GM18502 (cell line): ENCODE measurements around the gene SYCN.

Source experiments
- ATAC-seq: cut with Tn5 transposase; IDR thresholded peaks from one replicate; pipeline ENCODE4 v1.9.1; 2021; ENCODE audit warnings: mild to moderate bottlenecking; ENCODE audit not compliant: unreplicated experiment, poor library complexity

SYCN gene

GRCh38 chr19:39196320-39196719 is 7.7 kb downstream of the SYCN start:
- ATAC-seq = no peak

- no peak for ATAC-seq
Measured at GRCh38 chr19:39195755-39196154, 8.3 kb downstream of the SYCN start.

- ATAC-seq = no peak
Measured at GRCh38 chr19:39194832-39195542, 9.1 kb downstream of the SYCN start.

- no peak for ATAC-seq
Measured at GRCh38 chr19:39193803-39194202, 10.3 kb downstream of the SYCN start.

- ATAC-seq = no peak
Measured at GRCh38 chr19:39192846-39193245, 11.2 kb downstream of the SYCN start.

GRCh38 chr19:39190768-39191167 is 13.3 kb downstream of the SYCN start:
- ATAC-seq = no peak

- no peak for ATAC-seq
Measured at GRCh38 chr19:39188960-39189359, 15.1 kb downstream of the SYCN start.

- ATAC-seq = no peak
Measured at GRCh38 chr19:39187552-39187943, 16.5 kb downstream of the SYCN start.

GRCh38 chr19:39186391-39186790 is 17.7 kb downstream of the SYCN start:
- no peak for ATAC-seq

GRCh38 chr19:39183104-39183503 is 21.0 kb downstream of the SYCN start:
- no peak for ATAC-seq

GRCh38 chr19:39182174-39182505 is 21.9 kb downstream of the SYCN start:
- ATAC-seq = no peak

GRCh38 chr19:39181500-39182173 is 22.4 kb downstream of the SYCN start:
- no peak for ATAC-seq

GRCh38 chr19:39180749-39181148 is 23.3 kb downstream of the SYCN start:
- no peak for ATAC-seq

GRCh38 chr19:39179754-39180153 is 24.3 kb downstream of the SYCN start:
- no peak for ATAC-seq

- no peak for ATAC-seq
Measured at GRCh38 chr19:39178296-39179006, 25.6 kb downstream of the SYCN start.

- no peak for ATAC-seq
Measured at GRCh38 chr19:39177736-39178135, 26.3 kb downstream of the SYCN start.

- ATAC-seq = no peak
Measured at GRCh38 chr19:39177110-39177699, 26.9 kb downstream of the SYCN start.

GRCh38 chr19:39175564-39175963 is 28.5 kb downstream of the SYCN start:
- ATAC-seq = no peak

GRCh38 chr19:39174558-39175544 is 29.2 kb downstream of the SYCN start:
- ATAC-seq = no peak

- no peak for ATAC-seq
Measured at GRCh38 chr19:39174142-39174541, 29.9 kb downstream of the SYCN start.
